Trophoblast cell (in vitro differentiated cells and primary cell): ENCODE measurements around the gene LRRC39.
"Not testable (repeated sequence)": the region's sequence is repeated elsewhere in the genome, so short reads cannot be mapped to it uniquely, and the experiment has no call there.

Source experiments
- DNase-seq, 2 donors: peaks; one replicate each; pipeline ENCODE4 v3.0.0-alpha.2; 2016
- H2AFZ ChIP-seq: 2 replicates; pipeline ENCODE4 v1.6.1; 2013; ENCODE audit warnings: low read length, moderate library complexity, mild to moderate bottlenecking; ENCODE audit not compliant: insufficient read depth, poor library complexity
- H2AK5ac ChIP-seq: 2 replicates; pipeline ENCODE4 v1.6.1; 2013; ENCODE audit warnings: mild to moderate bottlenecking, low read length
- H2BK120ac ChIP-seq: 2 replicates; pipeline ENCODE4 v1.6.1; 2013; ENCODE audit warnings: low read length, mild to moderate bottlenecking, moderate library complexity; ENCODE audit not compliant: insufficient read depth, poor library complexity
- H2BK12ac ChIP-seq: 2 replicates; pipeline ENCODE4 v1.6.1; 2013; ENCODE audit warnings: mild to moderate bottlenecking, low read length, moderate library complexity
- H2BK5ac ChIP-seq: 2 replicates; pipeline ENCODE4 v1.6.1; 2013; ENCODE audit warnings: low read length, low read depth, moderate library complexity, mild to moderate bottlenecking; ENCODE audit not compliant: poor library complexity
- H3K14ac ChIP-seq: 2 replicates; pipeline ENCODE4 v1.6.1; 2013; ENCODE audit warnings: mild to moderate bottlenecking, low read length
- H3K18ac ChIP-seq: 2 replicates; pipeline ENCODE4 v1.6.1; 2013; ENCODE audit warnings: mild to moderate bottlenecking, low read length
- H3K23ac ChIP-seq: 2 replicates; pipeline ENCODE4 v1.6.1; 2013; ENCODE audit warnings: low read length
- H3K27ac ChIP-seq: 2 replicates; pipeline ENCODE4 v1.5.1; 2013; ENCODE audit warnings: low read depth, mild to moderate bottlenecking, inconsistent platforms, low read length, moderate library complexity
- H3K27me3 ChIP-seq: 2 replicates; pipeline ENCODE4 v1.6.1; 2013; ENCODE audit warnings: inconsistent platforms, mild to moderate bottlenecking, low read length, moderate library complexity; ENCODE audit not compliant: insufficient read depth
- H3K36me3 ChIP-seq, 2 experiments: 1 replicate in 1 of 2; 2 replicates in 1 of 2; pipeline ENCODE4 v1.6.1; 2013; ENCODE audit warnings: low read length in 2 of 2, mild to moderate bottlenecking in 2 of 2, moderate library complexity in 1 of 2; ENCODE audit not compliant: insufficient read depth in 2 of 2, control insufficient read depth in 1 of 2
- H3K4ac ChIP-seq: 2 replicates; pipeline ENCODE4 v1.6.1; 2013; ENCODE audit warnings: low read depth, mild to moderate bottlenecking, low read length, moderate library complexity
- H3K4me1 ChIP-seq, 2 experiments: 1 replicate in 1 of 2; 2 replicates in 1 of 2; pipeline ENCODE4 v1.6.1; 2013; ENCODE audit warnings: low read length in 2 of 2, mild to moderate bottlenecking in 2 of 2, moderate library complexity in 1 of 2; ENCODE audit not compliant: insufficient read depth in 2 of 2, control insufficient read depth in 1 of 2
- H3K4me2 ChIP-seq: 2 replicates; pipeline ENCODE4 v1.6.1; 2013; ENCODE audit warnings: inconsistent platforms, mild to moderate bottlenecking, low read length, moderate library complexity
- H3K4me3 ChIP-seq: 2 replicates; pipeline ENCODE4 v1.5.1; 2013; ENCODE audit warnings: mild to moderate bottlenecking, low read depth, low read length, inconsistent platforms
- H3K79me1 ChIP-seq: one replicate; pipeline ENCODE4 v1.6.1; 2013; ENCODE audit warnings: low read length
- H3K79me2 ChIP-seq: 2 replicates; pipeline ENCODE4 v1.6.1; 2013; ENCODE audit warnings: low read length, mild to moderate bottlenecking; ENCODE audit not compliant: control insufficient read depth, insufficient read depth, poor library complexity
- H3K9ac ChIP-seq: 2 replicates; pipeline ENCODE4 v1.6.1; 2013; ENCODE audit warnings: mild to moderate bottlenecking, low read length
- H3K9me3 ChIP-seq: 2 replicates; pipeline ENCODE4 v1.6.1; 2013; ENCODE audit warnings: low read depth, mild to moderate bottlenecking, control low read depth, inconsistent platforms, low read length; ENCODE audit not compliant: insufficient read depth
- H4K12ac ChIP-seq: 2 replicates; pipeline ENCODE4 v1.6.1; 2013; ENCODE audit warnings: low read depth, mild to moderate bottlenecking, low read length, moderate library complexity
- H4K8ac ChIP-seq: 2 replicates; pipeline ENCODE4 v1.6.1; 2013; ENCODE audit warnings: low read depth, mild to moderate bottlenecking, low read length, moderate library complexity
- H4K91ac ChIP-seq: one replicate; pipeline ENCODE4 v1.6.1; 2013; ENCODE audit warnings: low read depth, mild to moderate bottlenecking, low read length, moderate library complexity
- WGBS: extraction: QIAGEN DNeasy Blood & Tissue Kit; methylation state at CpG from one replicate; pipeline ENCODE4 v1.1.7; 2013; ENCODE audit warnings: missing lambda C conversion rate; ENCODE audit not compliant: insufficient read length, insufficient coverage; ENCODE audit errors: extremely low coverage; 5-methylcytosine and 5-hydroxymethylcytosine counted together

The LRRC39 gene

GRCh38 chr1:100205593-100205992 lies 27.5 kb upstream of the LRRC39 start:
- H3K4me2 ChIP-seq, H3K18ac ChIP-seq, H3K36me3 ChIP-seq, H3K4ac ChIP-seq, H4K12ac ChIP-seq, H3K9ac ChIP-seq, H3K4me1 ChIP-seq, H2BK12ac ChIP-seq, H2BK120ac ChIP-seq, H3K9me3 ChIP-seq, H3K4me3 ChIP-seq, H3K79me1 ChIP-seq, H2AFZ ChIP-seq, H2AK5ac ChIP-seq, H3K27me3 ChIP-seq, H4K8ac ChIP-seq, DNase-seq, H4K91ac ChIP-seq, H2BK5ac ChIP-seq, H3K27ac ChIP-seq, H3K79me2 ChIP-seq, H3K14ac ChIP-seq, H3K23ac ChIP-seq: not testable (repeated sequence)
- WGBS, result no CpG with 5 or more reads among the region's 2 CpGs

- H3K27me3 ChIP-seq, H3K4me3 ChIP-seq, H3K4me1 ChIP-seq, H3K27ac ChIP-seq, H2BK120ac ChIP-seq, H3K79me1 ChIP-seq, H2BK5ac ChIP-seq, H2BK12ac ChIP-seq, H2AK5ac ChIP-seq, H4K91ac ChIP-seq, H4K12ac ChIP-seq, H3K18ac ChIP-seq, H2AFZ ChIP-seq, H3K9me3 ChIP-seq, H3K4me2 ChIP-seq, H3K79me2 ChIP-seq, H4K8ac ChIP-seq, H3K14ac ChIP-seq, DNase-seq, H3K9ac ChIP-seq, H3K23ac ChIP-seq, H3K4ac ChIP-seq: not testable (repeated sequence)
- no CpG with 5 or more reads among the region's 2 CpGs for WGBS
- peaks cover 3 to 11% of the 10 kb centered on the region in 2 experiments for H3K36me3 ChIP-seq
Observed at GRCh38 chr1:100205103-100205502, 27.0 kb upstream of the LRRC39 start.

- not testable (repeated sequence) for H3K4ac ChIP-seq, H2AK5ac ChIP-seq, H3K4me1 ChIP-seq, H3K9ac ChIP-seq, H4K12ac ChIP-seq, H3K79me2 ChIP-seq, H4K8ac ChIP-seq, H3K27me3 ChIP-seq, H3K79me1 ChIP-seq, DNase-seq, H3K4me2 ChIP-seq, H2BK120ac ChIP-seq, H4K91ac ChIP-seq, H2BK5ac ChIP-seq, H2AFZ ChIP-seq, H3K27ac ChIP-seq, H3K9me3 ChIP-seq, H3K18ac ChIP-seq, H3K4me3 ChIP-seq, H2BK12ac ChIP-seq, H3K23ac ChIP-seq, H3K14ac ChIP-seq
- H3K36me3 ChIP-seq, result peaks cover 7 to 12% of the 10 kb centered on the region in 2 experiments
- WGBS, result no CpG with 5 or more reads among the region's 2 CpGs
Observed at GRCh38 chr1:100202703-100203102, 24.6 kb upstream of the LRRC39 start.

GRCh38 chr1:100200060-100200459 lies 22.0 kb upstream of the LRRC39 start:
- not testable (repeated sequence) for H3K18ac ChIP-seq, H3K79me2 ChIP-seq, H3K9ac ChIP-seq, H2BK5ac ChIP-seq, H3K4me1 ChIP-seq, H4K12ac ChIP-seq, H2AFZ ChIP-seq, H3K4me2 ChIP-seq, H4K8ac ChIP-seq, DNase-seq, H3K4ac ChIP-seq, H3K27me3 ChIP-seq, H3K4me3 ChIP-seq, H3K9me3 ChIP-seq, H2AK5ac ChIP-seq, H3K14ac ChIP-seq, H3K27ac ChIP-seq, H4K91ac ChIP-seq, H2BK120ac ChIP-seq, H2BK12ac ChIP-seq, H3K79me1 ChIP-seq, H3K23ac ChIP-seq
- WGBS, result no CpG with 5 or more reads among the region's 6 CpGs
- peaks cover 7 to 10% of the 10 kb centered on the region in 2 experiments for H3K36me3 ChIP-seq
